K562 (cell line): ENCODE measurements around the gene NRARP. TPM values are rescaled to one million over a fixed set of nuclear protein-coding genes. Genes with fewer than 3 reads are reported as not detected.
A peak's percentile ranks its signal among the peaks of the same experiment; 100 is the strongest.

Experiments used
- BRCA1 ChIP-seq, 2 experiments: fragments of 450-650 bp in 1 of 2; sonication (generic) in 1 of 2; formaldehyde crosslinking in 1 of 2; IDR thresholded peaks; 2 replicates each; pipeline versions ENCODE4 v1.5.0 to v1.6.1; 2017 to 2020; ENCODE audit warnings: mild to moderate bottlenecking in 1 of 2, missing genetic modification reagents in 1 of 2
- CHCHD3 ChIP-seq: fragments of 250-450 bp; sonication (Bioruptor Pico); IDR thresholded peaks from 2 replicates; pipeline ENCODE4 v2.1.2; 2022; ENCODE audit warnings: mild to moderate bottlenecking
- CTBP1 ChIP-seq: fragments of 450-650 bp; IDR thresholded peaks from 2 replicates; pipeline ENCODE4 v1.6.1; 2016; ENCODE audit warnings: borderline replicate concordance
- DDX20 ChIP-seq: fragments of 450-650 bp; IDR thresholded peaks from 2 replicates; pipeline ENCODE4 v1.6.1; 2016; ENCODE audit warnings: missing genetic modification characterization, low read depth, mild to moderate bottlenecking, missing compliant biosample characterization, moderate library complexity
- FOS ChIP-seq: IDR thresholded peaks from 3 replicates; pipeline ENCODE4 v1.6.1; 2011; ENCODE audit not compliant: insufficient read length; ENCODE audit errors: extremely low read depth
- FOXP1 ChIP-seq: sonication (generic); formaldehyde crosslinking; IDR thresholded peaks from 2 replicates; pipeline ENCODE4 v1.8.0; 2022; ENCODE audit warnings: mild to moderate bottlenecking, missing genetic modification reagents
- GABPB1 ChIP-seq: sonication (generic); formaldehyde crosslinking; IDR thresholded peaks from 2 replicates; pipeline ENCODE4 v1.8.0; 2022; ENCODE audit warnings: mild to moderate bottlenecking, missing genetic modification reagents
- HDAC2 ChIP-seq: fragments of 450-650 bp; IDR thresholded peaks from 2 replicates; pipeline ENCODE4 v1.6.1; 2016; ENCODE audit warnings: mild to moderate bottlenecking
- NCOA2 ChIP-seq, 2 experiments: fragments of 450-650 bp; IDR thresholded peaks; 2 replicates each; pipeline ENCODE4 v1.6.1; 2018; ENCODE audit warnings: mild to moderate bottlenecking in 2 of 2, moderate library complexity in 1 of 2; ENCODE audit not compliant: partially characterized antibody in 2 of 2
- NR3C1 ChIP-seq: sonication (generic); formaldehyde crosslinking; IDR thresholded peaks from 2 replicates; pipeline ENCODE4 v1.8.1; 2022; ENCODE audit warnings: missing genetic modification reagents
- NR4A1 ChIP-seq, 2 experiments: fragments of 250-450 bp in 1 of 2; fragments of 450-650 bp in 1 of 2; sonication (Bioruptor Pico) in 1 of 2; IDR thresholded peaks; 2 replicates each; pipeline versions ENCODE4 v1.4.0 to v1.6.1; 2016 to 2020; ENCODE audit warnings: mild to moderate bottlenecking in 2 of 2, missing compliant biosample characterization in 1 of 2, missing genetic modification characterization in 1 of 2, moderate library complexity in 1 of 2
- PPARD ChIP-seq: fragments of 250-450 bp; sonication (Bioruptor Pico); IDR thresholded peaks from 2 replicates; pipeline ENCODE4 v1.8.0; 2022; ENCODE audit warnings: inconsistent platforms, mild to moderate bottlenecking, moderate library complexity
- RBBP5 ChIP-seq: fragments of 200-600 bp; sonication (generic); IDR thresholded peaks from 2 replicates; pipeline ENCODE4 v1.6.1; 2012; ENCODE audit warnings: borderline replicate concordance, mild to moderate bottlenecking, low read length, control low read depth, inconsistent platforms; ENCODE audit not compliant: insufficient read depth, poor library complexity, severe bottlenecking
- SRSF7 ChIP-seq: fragments of 200-400 bp; formaldehyde crosslinking; optimal IDR thresholded peaks from 2 replicates; pipeline ENCODE3; 2017; ENCODE audit warnings: mild to moderate bottlenecking, low read depth, low read length
- YY1 ChIP-seq, 3 experiments: IDR thresholded peaks; 2 replicates each; pipeline ENCODE4 v1.6.1; 2011; ENCODE audit warnings: low read length in 2 of 3, mild to moderate bottlenecking in 2 of 3, moderate library complexity in 2 of 3, borderline replicate concordance in 1 of 3, control low read depth in 1 of 3, low read depth in 1 of 3; ENCODE audit not compliant: insufficient read depth in 3 of 3, insufficient replicate concordance in 2 of 3, control insufficient read depth in 1 of 3, insufficient read length in 1 of 3; ENCODE audit errors: extremely low read depth in 1 of 3
- ZBTB17 ChIP-seq: fragments of 450-650 bp; formaldehyde crosslinking; IDR thresholded peaks from 2 replicates; pipeline ENCODE4 v1.4.0; 2020; ENCODE audit warnings: mild to moderate bottlenecking
- ZNF444 ChIP-seq: fragments of 250-450 bp; sonication (Bioruptor Pico); IDR thresholded peaks from 2 replicates; pipeline ENCODE4 v1.4.0; 2020; ENCODE audit warnings: mild to moderate bottlenecking, moderate library complexity
- ZNF507 ChIP-seq: conservative IDR thresholded peaks from 2 replicates; pipeline ENCODE4 v1.6.1; 2017; ENCODE audit warnings: missing genetic modification characterization, missing compliant biosample characterization
- polyA plus RNA-seq, 8 experiments: library from polyadenylated mRNA; depleted of rRNA in 4 of 8; stranded (reverse) in 5 of 8; unstranded in 3 of 8; fragments of >200 nt; fragmentation: Nextera tagmentation in 2 of 8; fragmentation: Illumina TruSeq in 1 of 8; extraction: Ambion mirVana in 2 of 8; extraction: Trizol in 1 of 8; gene quantifications; 2 replicates each; pipeline versions ENCODE4 v1.2.1 to v1.2.3, GENCODE V29; 2011 to 2014; ENCODE audit warnings: inconsistent platforms in 1 of 8, missing spikeins in 1 of 8
- total RNA-seq, 7 experiments: library from RNA; depleted of rRNA in 6 of 7; stranded (reverse); fragments of >200 nt in 6 of 7; fragmentation: Illumina TruSeq in 2 of 7; extraction: Trizol in 2 of 7; gene quantifications; 2 replicates each; pipeline versions ENCODE4 v1.2.1 to v1.2.3, GENCODE V29; 2011 to 2021; ENCODE audit warnings: low replicate concordance in 1 of 7
- TF ChIP-seq, protein P1 (sequence below): sonication (generic); formaldehyde crosslinking; IDR thresholded peaks from 2 replicates; pipeline ENCODE4 v1.8.0; 2022; ENCODE audit warnings: missing genetic modification reagents, mild to moderate bottlenecking, borderline replicate concordance
- TF ChIP-seq, protein P2 (sequence below): sonication (generic); formaldehyde crosslinking; IDR thresholded peaks from 2 replicates; pipeline ENCODE4 v1.8.0; 2022; ENCODE audit warnings: mild to moderate bottlenecking, missing genetic modification reagents

The NRARP gene
- total and polyA plus RNA-seq, 9 of the 15 experiments (the other 6 are each of a cell fraction or from before 2014, with no cell fraction given) = 2.0 to 24.5 (median 7.2) TPM; not detected in 2

DNA sequence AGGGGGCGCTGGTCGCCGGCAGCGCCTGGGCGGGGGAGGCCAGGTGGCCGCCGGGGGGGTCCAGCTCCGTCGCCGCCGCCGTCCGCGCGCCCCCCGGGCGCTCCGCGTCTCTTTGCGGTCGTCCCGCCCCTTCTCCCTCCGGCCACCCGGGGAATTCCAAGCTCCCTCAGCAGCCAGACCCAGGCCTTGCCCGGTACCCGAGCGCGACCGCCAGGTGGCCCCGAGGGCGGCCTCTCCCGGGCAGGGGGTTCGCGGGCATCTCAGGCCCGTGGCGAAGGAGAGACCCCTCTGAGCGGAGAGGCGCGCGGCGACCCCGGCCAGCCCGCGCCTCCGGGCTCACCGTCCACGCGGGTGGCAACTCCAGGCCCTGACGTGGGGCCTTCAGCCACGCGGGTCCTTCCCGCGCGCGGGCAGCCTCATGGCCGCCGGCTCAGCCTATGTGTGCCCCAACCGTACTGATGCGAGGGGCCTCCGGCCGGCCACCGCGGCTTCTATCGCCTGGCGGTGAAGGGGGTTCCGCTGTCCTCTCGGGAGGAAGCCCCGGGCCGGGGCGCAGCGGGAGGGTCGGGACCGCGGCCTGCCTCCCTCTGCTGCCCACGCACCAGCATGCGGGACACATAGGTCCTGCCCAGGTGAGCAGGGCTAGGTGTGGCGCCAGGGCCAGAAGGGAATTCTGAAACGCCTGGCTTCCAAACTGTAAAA lies 529 bp upstream of the NRARP start (continued):
- TF ChIP-seq BRCA1 (IDR thresholded peaks at IDR 0.05) (no peak), BRCA1 (CRISPR knock-in tag; IDR thresholded peaks at IDR 0.05) (0 out of 2 replicates have a peak, but pooled peaks have one; percentile 23), DDX20 (tag) (no peak), NR4A1 (CRISPR knock-in tag; IDR thresholded peaks at IDR 0.05) (no peak), NR4A1 (tag; IDR thresholded peaks at IDR 0.05) (0 out of 2 replicates have a peak, but pooled peaks have one; percentile 70), NCOA2 (IDR thresholded peaks at IDR 0.05; ENCODE audit: partially characterized antibody in 2 of 2) (no peak), PPARD (no peak), FOXP1 (CRISPR knock-in tag) (peak; percentile 92), GABPB1 (CRISPR knock-in tag) (peak; percentile 77; the same call in 1 of the 2 replicates), NR3C1 (CRISPR knock-in tag) (peak; percentile 92), SRSF7 (peak; percentile 89), RBBP5 (peak; percentile 70), ZNF444 (CRISPR knock-in tag) (no peak), CHCHD3 (no peak), CTBP1 (no peak; the same call in 1 of the 2 replicates), FOS (no peak), ZNF507 (tag) (no peak), HDAC2 (0 out of 2 replicates have a peak, but pooled peaks have one; percentile 30), YY1 (IDR thresholded peaks at IDR 0.05; ENCODE audit: borderline replicate concordance in 1 of 3, control insufficient read depth in 1 of 3, extremely low read depth in 1 of 3, insufficient read depth in 3 of 3, insufficient read length in 1 of 3, insufficient replicate concordance in 2 of 3, low read depth in 1 of 3, low read length in 2 of 3) (peak in 2 of 3 experiments; percentile 32 to 43), ZBTB17 (CRISPR knock-in tag) (peak; percentile 47; the same call in 1 of the 2 replicates)
- TF ChIP-seq, protein P1, sequence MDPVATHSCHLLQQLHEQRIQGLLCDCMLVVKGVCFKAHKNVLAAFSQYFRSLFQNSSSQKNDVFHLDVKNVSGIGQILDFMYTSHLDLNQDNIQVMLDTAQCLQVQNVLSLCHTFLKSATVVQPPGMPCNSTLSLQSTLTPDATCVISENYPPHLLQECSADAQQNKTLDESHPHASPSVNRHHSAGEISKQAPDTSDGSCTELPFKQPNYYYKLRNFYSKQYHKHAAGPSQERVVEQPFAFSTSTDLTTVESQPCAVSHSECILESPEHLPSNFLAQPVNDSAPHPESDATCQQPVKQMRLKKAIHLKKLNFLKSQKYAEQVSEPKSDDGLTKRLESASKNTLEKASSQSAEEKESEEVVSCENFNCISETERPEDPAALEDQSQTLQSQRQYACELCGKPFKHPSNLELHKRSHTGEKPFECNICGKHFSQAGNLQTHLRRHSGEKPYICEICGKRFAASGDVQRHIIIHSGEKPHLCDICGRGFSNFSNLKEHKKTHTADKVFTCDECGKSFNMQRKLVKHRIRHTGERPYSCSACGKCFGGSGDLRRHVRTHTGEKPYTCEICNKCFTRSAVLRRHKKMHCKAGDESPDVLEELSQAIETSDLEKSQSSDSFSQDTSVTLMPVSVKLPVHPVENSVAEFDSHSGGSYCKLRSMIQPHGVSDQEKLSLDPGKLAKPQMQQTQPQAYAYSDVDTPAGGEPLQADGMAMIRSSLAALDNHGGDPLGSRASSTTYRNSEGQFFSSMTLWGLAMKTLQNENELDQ (CRISPR knock-in tag) = peak; percentile 95; the same call in 1 of the 2 replicates
- TF ChIP-seq, protein P2, sequence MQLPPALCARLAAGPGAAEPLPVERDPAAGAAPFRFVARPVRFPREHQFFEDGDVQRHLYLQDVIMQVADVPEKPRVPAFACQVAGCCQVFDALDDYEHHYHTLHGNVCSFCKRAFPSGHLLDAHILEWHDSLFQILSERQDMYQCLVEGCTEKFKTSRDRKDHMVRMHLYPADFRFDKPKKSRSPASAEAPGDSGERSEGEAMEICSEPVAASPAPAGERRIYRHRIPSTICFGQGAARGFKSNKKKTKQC (CRISPR knock-in tag) = peak; percentile 95
